H1 (cell line): ENCODE data around the gene NAALADL1. TPM values are rescaled to one million over a fixed set of nuclear protein-coding genes. Genes with fewer than 3 reads are reported as not detected.

ENCODE experiments used
- CTCF ChIA-PET: fragments of 300-600 bp; sonication (Branson Sonifier 250); formaldehyde crosslinking; loops from one replicate; lab custom pipeline; 2021; ENCODE audit not compliant: partially characterized antibody; lab: Charles Lee
- POLR2A ChIA-PET: fragments of 300-600 bp; sonication (Branson Sonifier 250); formaldehyde crosslinking; loops from one replicate; lab custom pipeline; 2021; ENCODE audit warnings: inconsistent platforms; ENCODE audit not compliant: partially characterized antibody; lab: Charles Lee
- DNase-seq, 2 experiments: peaks; one replicate each; pipeline versions ENCODE4 v3.0.0 to v3.0.0-alpha.2; 2010 to 2022; ENCODE audit warnings: low spot score in 2 of 2, low read depth in 1 of 2, mixed read lengths in 1 of 2
- FAIRE-seq: peaks from 2 replicates; lab custom pipeline; 2011; peaks lifted over from hg19 to GRCh38; lab: Jason Lieb, UNC
- H2AFZ ChIP-seq: 2 replicates; pipeline ENCODE4 v1.8.1; 2012; ENCODE audit warnings: low read length, inconsistent platforms
- H2AK5ac ChIP-seq: 2 replicates; pipeline ENCODE4 v1.6.1; 2013; ENCODE audit warnings: low read depth, low read length
- H2BK120ac ChIP-seq: replicated peaks from 2 replicates; pipeline ENCODE3; 2013; ENCODE audit warnings: low read depth, low read length, inconsistent platforms
- H2BK12ac ChIP-seq: 2 replicates; pipeline ENCODE4 v1.6.1; 2013; ENCODE audit warnings: low read depth, low read length
- H2BK15ac ChIP-seq: 2 replicates; pipeline ENCODE4 v1.6.1; 2013; ENCODE audit warnings: low read length
- H2BK20ac ChIP-seq: 2 replicates; pipeline ENCODE4 v1.6.1; 2013; ENCODE audit warnings: low read length
- H2BK5ac ChIP-seq: 2 replicates; pipeline ENCODE4 v1.6.1; 2013; ENCODE audit warnings: low read depth, low read length
- H3K14ac ChIP-seq: 2 replicates; pipeline ENCODE4 v1.6.1; 2013; ENCODE audit warnings: inconsistent platforms; ENCODE audit not compliant: insufficient read length
- H3K18ac ChIP-seq: 2 replicates; pipeline ENCODE4 v1.6.1; 2013; ENCODE audit warnings: low read length; ENCODE audit errors: extremely low read depth
- H3K23ac ChIP-seq: 2 replicates; pipeline ENCODE4 v1.6.1; 2013; ENCODE audit warnings: inconsistent platforms; ENCODE audit not compliant: insufficient read length
- H3K23me2 ChIP-seq: 2 replicates; pipeline ENCODE4 v1.6.1; 2013; ENCODE audit warnings: low read depth, low read length
- H3K27ac ChIP-seq: 2 replicates; pipeline ENCODE4 v1.6.1; 2011; ENCODE audit warnings: low read depth, low read length, inconsistent platforms
- H3K27me3 ChIP-seq, 4 experiments: replicated peaks in 1 of 4; 1 replicate in 1 of 4; 2 replicates in 3 of 4; pipeline versions ENCODE4 v1.6.1 to v1.8.1; 2011 to 2013; ENCODE audit warnings: low read length in 3 of 4, mild to moderate bottlenecking in 3 of 4, inconsistent platforms in 2 of 4, mixed read lengths in 2 of 4, moderate library complexity in 1 of 4; ENCODE audit not compliant: control insufficient read depth in 3 of 4, insufficient read depth in 3 of 4; ENCODE audit errors: extremely low read depth in 1 of 4
- H3K36me3 ChIP-seq, 4 experiments: 2 replicates each; pipeline versions ENCODE4 v1.6.1 to v1.8.1; 2011 to 2013; ENCODE audit warnings: mild to moderate bottlenecking in 4 of 4, low read length in 3 of 4, moderate library complexity in 2 of 4, control low read depth in 1 of 4, inconsistent platforms in 1 of 4; ENCODE audit not compliant: insufficient read depth in 4 of 4, control insufficient read depth in 2 of 4
- H3K4ac ChIP-seq: replicated peaks from 2 replicates; pipeline ENCODE3; 2013; ENCODE audit warnings: low read length, low read depth, mixed read lengths, inconsistent platforms; ENCODE audit not compliant: insufficient read length
- H3K4me1 ChIP-seq, 4 experiments: replicated peaks in 1 of 4; 1 replicate in 1 of 4; 2 replicates in 3 of 4; pipeline versions ENCODE4 v1.6.1 to v1.8.1; 2011 to 2013; ENCODE audit warnings: low read length in 3 of 4, inconsistent platforms in 2 of 4, mixed read lengths in 1 of 4; ENCODE audit not compliant: insufficient read depth in 4 of 4, control insufficient read depth in 3 of 4
- H3K4me2 ChIP-seq, 2 experiments: 2 replicates each; pipeline versions ENCODE4 v1.6.1 to v1.8.1; 2011 to 2013; ENCODE audit warnings: low read depth in 2 of 2, low read length in 2 of 2, control low read depth in 1 of 2, inconsistent platforms in 1 of 2, mild to moderate bottlenecking in 1 of 2; ENCODE audit not compliant: insufficient read depth in 1 of 2
- H3K4me3 ChIP-seq, 4 experiments: fragments of 200-600, 300-600 bp in 1 of 4; sonication (generic), shearing (Covaris generic), sonication (Bioruptor Twin) in 1 of 4; 2 replicates each; pipeline versions ENCODE4 v1.5.1 to v1.8.1; 2011 to 2016; ENCODE audit warnings: low read length in 4 of 4, low read depth in 3 of 4, control low read depth in 2 of 4, inconsistent platforms in 2 of 4, mild to moderate bottlenecking in 2 of 4, mixed read lengths in 1 of 4, moderate library complexity in 1 of 4; ENCODE audit not compliant: insufficient read depth in 2 of 4; ENCODE audit errors: extremely low read depth in 1 of 4
- H3K56ac ChIP-seq: replicated peaks from 2 replicates; pipeline ENCODE3; 2013; ENCODE audit warnings: low read depth, mild to moderate bottlenecking, mixed read lengths, low read length, inconsistent platforms; ENCODE audit not compliant: insufficient read length
- H3K79me1 ChIP-seq: 2 replicates; pipeline ENCODE4 v1.6.1; 2013; ENCODE audit warnings: low read depth, low read length, control low read depth
- H3K79me2 ChIP-seq, 2 experiments: 2 replicates each; pipeline versions ENCODE4 v1.6.1 to v1.8.1; 2012 to 2013; ENCODE audit warnings: low read length in 2 of 2, mild to moderate bottlenecking in 2 of 2, inconsistent platforms in 1 of 2; ENCODE audit not compliant: insufficient read depth in 2 of 2, control insufficient read depth in 1 of 2
- H3K9ac ChIP-seq, 4 experiments: replicated peaks in 1 of 4; 1 replicate in 1 of 4; 2 replicates in 3 of 4; pipeline versions ENCODE4 v1.6.1 to v1.8.1; 2011 to 2013; ENCODE audit warnings: low read depth in 3 of 4, low read length in 3 of 4, control low read depth in 2 of 4, mild to moderate bottlenecking in 2 of 4, moderate library complexity in 2 of 4, inconsistent platforms in 1 of 4; ENCODE audit errors: extremely low read depth in 1 of 4
- H3K9me3 ChIP-seq, 2 experiments: 2 replicates each; pipeline versions ENCODE4 v1.6.1 to v1.8.1; 2012 to 2013; ENCODE audit warnings: mild to moderate bottlenecking in 2 of 2, moderate library complexity in 2 of 2, control low read depth in 1 of 2, inconsistent platforms in 1 of 2, low read depth in 1 of 2, low read length in 1 of 2, mixed read lengths in 1 of 2; ENCODE audit not compliant: insufficient read depth in 2 of 2
- H4K20me1 ChIP-seq, 2 experiments: replicated peaks in 1 of 2; 2 replicates each; pipeline versions ENCODE3 to v1.8.1; 2011 to 2013; ENCODE audit warnings: inconsistent platforms in 2 of 2, low read length in 2 of 2, mild to moderate bottlenecking in 1 of 2; ENCODE audit not compliant: insufficient read depth in 2 of 2, control insufficient read depth in 1 of 2
- H4K5ac ChIP-seq: 2 replicates; pipeline ENCODE4 v1.6.1; 2013; ENCODE audit warnings: low read length, low read depth, mixed read lengths, inconsistent platforms; ENCODE audit not compliant: insufficient read length
- H4K8ac ChIP-seq: 2 replicates; pipeline ENCODE4 v1.8.0; 2013; ENCODE audit warnings: mild to moderate bottlenecking, moderate library complexity, low read length, inconsistent platforms; ENCODE audit not compliant: insufficient read depth; ENCODE audit errors: extremely low read depth
- H4K91ac ChIP-seq: replicated peaks from 2 replicates; pipeline ENCODE3; 2013; ENCODE audit warnings: low read length, mixed read lengths, inconsistent platforms; ENCODE audit not compliant: insufficient read length
- BRCA1 ChIP-seq: IDR thresholded peaks from 2 replicates; pipeline ENCODE4 v1.6.1; 2012; ENCODE audit warnings: low read depth, low read length, improper control_type of control experiment
- CEBPB ChIP-seq: IDR thresholded peaks from 2 replicates; pipeline ENCODE4 v1.6.1; 2012; ENCODE audit warnings: low read depth, low read length
- JUN ChIP-seq: IDR thresholded peaks from 2 replicates; pipeline ENCODE4 v1.6.1; 2011; ENCODE audit warnings: low read depth, mild to moderate bottlenecking, improper control_type of control experiment, low read length
- KDM5A ChIP-seq: fragments of 200-600 bp; IDR thresholded peaks from 2 replicates; pipeline ENCODE4 v1.7.1; 2012; ENCODE audit warnings: mild to moderate bottlenecking, low read length, inconsistent platforms, mixed read lengths
- TEAD4 ChIP-seq: IDR thresholded peaks from 2 replicates; pipeline ENCODE4 v1.6.1; 2012; ENCODE audit warnings: low read depth, low read length, inconsistent platforms, mixed read lengths
- WGBS, 2 experiments: shearing (Covaris generic) in 1 of 2; methylation state at CpG; one replicate each; pipeline versions ENCODE4 v1.1.6 to v1.1.7; 2013 to 2015; ENCODE audit warnings: low lambda C conversion rate in 2 of 2, mixed read lengths in 2 of 2, inconsistent platforms in 1 of 2, low coverage in 1 of 2, missing lambda C conversion rate in 1 of 2; ENCODE audit not compliant: insufficient replicate concordance in 2 of 2, insufficient coverage in 1 of 2, insufficient read length in 1 of 2; ENCODE audit errors: extremely low coverage in 1 of 2, missing lambda C conversion rate in 1 of 2; 5-methylcytosine and 5-hydroxymethylcytosine counted together
- polyA plus RNA-seq, 7 experiments: library from polyadenylated mRNA; depleted of rRNA in 3 of 7; stranded (reverse) in 5 of 7; unstranded in 2 of 7; fragments of >200 nt in 5 of 7; fragments of 200-250 nt in 2 of 7; gene quantifications; 1 replicate in 5 of 7; 2 replicates in 1 of 7; 4 replicates in 1 of 7; pipeline versions ENCODE4 v1.2.1 to v1.2.3, GENCODE V29; 2011 to 2013; ENCODE audit warnings: missing spikeins in 2 of 7, mixed read lengths in 2 of 7
- total RNA-seq: library from RNA; stranded (reverse); fragmentation: NEBNext Ultra II Directional; extraction: Animal tissue kit (Norgen Biotek cat#: 25700); gene quantifications from 2 replicates; pipeline ENCODE4 v1.2.1, GENCODE V29; 2021

NAALADL1 gene
- total and polyA plus RNA-seq, 2 of the 8 experiments (the other 6 are each of a cell fraction or from before 2014, with no cell fraction given) = 7.5 to 9.9 TPM

- CTCF ChIA-PET = interaction anchor here (0.6 to 4.2 kb wide), 8 partner anchors 10 to 1203 kb away, joined by 3 to 28 read pairs (median 4); partner anchors contain the start of gene TM7SF2
Observed at GRCh38 chr11:65059523-65059922, 1.2 kb upstream of the NAALADL1 start.

More at GRCh38 chr11:65059523-65059922, 1.2 kb upstream of the NAALADL1 start:
- no peak overlapping the region for H4K8ac ChIP-seq
- TF ChIP-seq CEBPB (no peak), TEAD4 (no peak), BRCA1 (no peak), JUN (no peak), KDM5A (no peak)
- H3K27ac ChIP-seq = no peak overlapping the region
- H3K4ac ChIP-seq = no peak overlapping the region
- H4K20me1 ChIP-seq = no peaks in the 10 kb centered on the region
- H3K23me2 ChIP-seq = no peaks in the 10 kb centered on the region
- FAIRE-seq = no peak
- peak overlapping the region in 1 of 4 experiments; percentile 20; a peak in 1 of 7 replicates for H3K9ac ChIP-seq
- WGBS, 2 experiments = 62% methylated on average over 3 of the region's 3 CpGs; no CpG with 5 or more reads in 1 of the 2 experiments
- H3K27me3 ChIP-seq = no peaks in the 10 kb centered on the region; a peak in 1 of 7 replicates
- no peaks in the 10 kb centered on the region for H3K36me3 ChIP-seq
- H3K79me2 ChIP-seq = no peaks in the 10 kb centered on the region
- no peak overlapping the region for H2BK20ac ChIP-seq
- H2AFZ ChIP-seq = no peak overlapping the region
- no peak overlapping the region for H3K14ac ChIP-seq
- no peak overlapping the region for H3K18ac ChIP-seq
- no peak overlapping the region for H4K91ac ChIP-seq
- no peak overlapping the region for H2BK12ac ChIP-seq
- no peak overlapping the region for H3K23ac ChIP-seq
- POLR2A ChIA-PET = interaction anchor here (1.1 kb wide), 1 partner anchor 19 kb away, joined by 3 read pairs; no protein-coding TSS in a partner anchor
- H2BK5ac ChIP-seq = no peak overlapping the region
- H4K5ac ChIP-seq = no peak overlapping the region
- H3K4me2 ChIP-seq = no peak overlapping the region
- H3K9me3 ChIP-seq = no peaks in the 10 kb centered on the region
- no peak overlapping the region for H3K56ac ChIP-seq
- DNase-seq = no peak
- no peak overlapping the region for H2BK15ac ChIP-seq
- H3K4me1 ChIP-seq = no peaks in the 10 kb centered on the region
- H3K4me3 ChIP-seq = no peak overlapping the region
- H3K79me1 ChIP-seq = no peaks in the 10 kb centered on the region
- H2BK120ac ChIP-seq = no peak overlapping the region
- no peak overlapping the region; the same call in 1 of the 2 replicates for H2AK5ac ChIP-seq
